Activated effector memory CD4-positive, alpha-beta T cell treated with Interleukin-2 at 50 U/mL for 16 hours (primary cell): ENCODE results near the gene WDSUB1.

Source experiments
- DNase-seq: peaks from one replicate; pipeline ENCODE4 v3.0.0-alpha.2; 2020

WDSUB1 gene

DNA sequence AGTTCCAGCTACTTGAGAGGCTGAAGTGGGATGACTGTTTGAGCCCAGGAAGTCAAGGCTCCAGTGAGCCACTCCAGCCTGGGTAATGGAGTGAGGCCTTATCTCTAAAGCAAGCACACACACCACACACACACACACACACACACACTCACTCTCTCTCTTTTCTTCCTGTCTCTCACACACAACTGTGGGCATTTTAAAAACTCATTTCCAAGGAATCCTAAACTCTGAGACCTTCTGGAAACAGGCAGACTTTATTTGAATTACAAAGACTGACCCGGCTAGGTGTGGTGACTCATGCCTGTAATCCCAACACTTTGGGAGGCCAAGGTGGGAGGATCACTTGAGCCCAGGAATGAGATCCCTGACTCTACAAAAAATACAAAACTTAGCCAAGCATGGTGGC is 21.3 kb downstream of the WDSUB1 start:
- no peak for DNase-seq

- DNase-seq: no peak
Measured at GRCh38 chr2:159262904-159263303, 23.6 kb downstream of the WDSUB1 start.

GRCh38 chr2:159262226-159262625 is 24.3 kb downstream of the WDSUB1 start:
- DNase-seq: no peak

DNA sequence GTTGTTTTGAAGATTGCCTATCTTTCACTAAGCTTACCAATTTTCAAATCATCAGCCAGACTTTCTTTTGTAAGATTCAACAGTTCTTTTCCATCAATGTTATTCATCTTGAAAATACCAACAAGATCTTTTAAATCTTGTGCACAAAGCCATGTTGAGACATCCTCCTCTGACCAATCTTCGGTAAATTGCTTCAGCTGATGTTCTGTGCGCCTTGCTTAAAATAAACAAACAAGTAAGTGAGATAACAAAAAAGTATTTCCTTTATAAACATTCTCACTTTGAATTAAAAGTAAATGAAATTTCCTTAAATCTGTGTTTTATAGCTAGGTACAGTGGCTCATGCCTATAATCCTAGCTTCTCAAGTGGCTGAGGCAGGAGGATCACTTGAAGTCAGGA is 30.3 kb downstream of the WDSUB1 start:
- no peak for DNase-seq

GRCh38 chr2:159252905-159253304 is 33.6 kb downstream of the WDSUB1 start:
- DNase-seq: no peak

DNA sequence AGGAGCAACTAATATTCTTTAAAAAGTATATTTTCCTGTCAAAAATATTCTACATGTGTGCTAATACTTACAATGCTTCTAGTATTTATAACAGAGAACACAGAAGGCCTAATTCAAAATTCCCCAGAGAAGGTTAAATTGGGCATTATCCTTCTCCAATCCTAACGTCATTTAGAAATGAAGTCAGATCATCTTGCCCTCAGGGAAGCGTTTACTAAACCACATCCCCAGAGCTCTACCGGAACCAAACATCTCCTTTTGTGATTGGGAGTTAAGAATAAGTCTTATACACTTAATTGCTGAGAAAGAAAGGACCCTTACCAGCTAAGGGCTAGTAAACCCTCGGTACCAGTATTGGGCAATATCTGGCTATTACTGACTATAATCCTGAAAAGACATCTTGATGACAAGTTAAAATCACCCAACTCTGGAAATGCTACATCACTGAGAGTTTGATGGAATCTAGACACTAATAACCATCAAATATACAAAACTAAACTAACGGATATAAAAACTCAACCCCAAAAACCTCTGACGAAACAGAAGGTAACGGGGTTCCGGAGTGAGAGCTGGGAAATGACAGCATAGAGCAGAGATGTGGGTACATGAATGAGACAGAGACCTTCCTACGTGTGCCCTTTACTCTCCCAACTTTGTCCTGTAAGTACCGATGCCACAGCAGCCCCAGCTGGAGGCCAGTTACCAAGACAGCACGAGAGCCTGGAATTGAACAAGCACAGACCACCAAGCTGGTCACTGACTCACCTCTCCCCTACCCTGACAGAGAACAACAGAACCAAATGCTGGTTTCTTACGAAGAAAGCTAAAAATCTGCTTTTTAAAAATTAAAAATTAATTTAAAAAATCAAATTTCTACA is 35.0 kb downstream of the WDSUB1 start:
- no peak for DNase-seq

- no peak for DNase-seq
Measured at GRCh38 chr2:159249990-159250715, 36.4 kb downstream of the WDSUB1 start.

- no peak for DNase-seq
Measured at GRCh38 chr2:159246325-159246988, 40.0 kb downstream of the WDSUB1 start.

DNA sequence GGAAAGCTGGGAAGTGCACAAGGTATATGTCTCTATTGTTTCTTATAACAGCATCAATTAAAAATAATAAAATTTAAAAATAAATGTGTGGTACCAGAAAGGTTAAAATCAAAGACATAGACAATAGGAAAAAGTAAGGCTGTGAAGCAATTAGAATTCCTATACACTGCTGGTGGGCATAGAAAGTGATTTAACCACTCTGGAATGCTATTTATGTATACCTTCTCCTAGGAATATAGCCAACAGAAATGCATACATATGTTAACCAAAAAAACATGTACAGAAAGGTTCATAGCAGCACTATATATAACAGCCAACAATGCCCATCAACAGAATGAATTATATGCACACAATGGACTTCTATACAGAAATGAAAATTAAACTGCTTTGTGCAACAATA is 43.0 kb downstream of the WDSUB1 start:
- no peak for DNase-seq

DNA sequence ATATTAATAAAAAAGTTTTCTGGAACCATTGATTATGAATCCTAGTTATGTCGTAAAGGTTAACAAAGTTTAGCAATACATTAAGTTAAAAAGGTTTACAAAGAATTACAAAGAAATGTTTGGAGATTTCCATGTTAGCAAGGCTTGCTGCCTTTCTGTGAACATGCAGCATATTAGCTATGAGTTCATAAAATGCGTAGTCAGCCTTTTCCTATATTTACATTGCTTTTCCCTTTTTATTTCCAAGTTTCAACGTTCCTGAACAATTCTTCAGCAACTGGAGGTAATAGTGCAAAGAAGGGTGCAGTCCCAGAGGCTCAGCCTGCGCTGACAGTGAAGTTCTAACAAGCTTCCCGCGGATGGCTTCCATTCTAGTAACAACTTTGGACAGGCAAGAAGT is 51.6 kb downstream of the WDSUB1 start:
- DNase-seq: no peak

- no peak for DNase-seq
Measured at GRCh38 chr2:159232456-159233170, 53.9 kb downstream of the WDSUB1 start.

DNA sequence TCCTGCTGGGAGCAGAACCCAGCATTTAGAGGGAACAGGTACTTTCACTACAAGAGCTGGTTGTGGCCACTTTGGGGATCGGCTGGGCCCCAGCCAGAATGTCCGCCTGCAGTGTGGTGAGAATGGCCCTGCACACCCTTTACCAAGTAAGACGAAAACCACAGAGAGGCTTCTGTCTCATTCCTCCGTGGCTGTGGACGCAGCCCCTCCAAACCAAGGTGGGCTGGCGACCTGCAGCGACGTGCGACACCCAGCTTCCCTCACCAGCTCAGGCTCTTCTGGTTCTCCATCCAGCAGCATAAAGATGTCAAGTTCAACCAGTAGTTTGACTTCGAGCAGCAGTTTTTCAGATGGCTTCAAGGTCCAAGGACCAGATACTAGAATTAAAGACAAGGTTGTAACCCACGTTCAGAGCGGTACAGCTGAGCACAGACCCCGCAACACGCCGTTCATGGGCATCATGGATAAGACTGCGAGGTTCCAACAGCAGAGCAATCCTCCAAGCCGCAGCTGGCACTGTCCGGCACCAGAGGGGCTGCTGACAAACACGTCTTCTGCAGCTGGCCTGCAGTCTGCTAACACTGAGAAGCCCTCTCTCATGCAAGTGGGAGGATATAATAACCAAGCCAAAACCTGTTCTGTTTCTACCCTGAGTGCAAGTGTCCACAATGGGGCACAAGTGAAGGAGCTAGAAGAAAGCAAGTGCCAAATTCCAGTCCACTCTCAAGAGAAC is 56.2 kb downstream of the WDSUB1 start:
- DNase-seq: no peak

DNA sequence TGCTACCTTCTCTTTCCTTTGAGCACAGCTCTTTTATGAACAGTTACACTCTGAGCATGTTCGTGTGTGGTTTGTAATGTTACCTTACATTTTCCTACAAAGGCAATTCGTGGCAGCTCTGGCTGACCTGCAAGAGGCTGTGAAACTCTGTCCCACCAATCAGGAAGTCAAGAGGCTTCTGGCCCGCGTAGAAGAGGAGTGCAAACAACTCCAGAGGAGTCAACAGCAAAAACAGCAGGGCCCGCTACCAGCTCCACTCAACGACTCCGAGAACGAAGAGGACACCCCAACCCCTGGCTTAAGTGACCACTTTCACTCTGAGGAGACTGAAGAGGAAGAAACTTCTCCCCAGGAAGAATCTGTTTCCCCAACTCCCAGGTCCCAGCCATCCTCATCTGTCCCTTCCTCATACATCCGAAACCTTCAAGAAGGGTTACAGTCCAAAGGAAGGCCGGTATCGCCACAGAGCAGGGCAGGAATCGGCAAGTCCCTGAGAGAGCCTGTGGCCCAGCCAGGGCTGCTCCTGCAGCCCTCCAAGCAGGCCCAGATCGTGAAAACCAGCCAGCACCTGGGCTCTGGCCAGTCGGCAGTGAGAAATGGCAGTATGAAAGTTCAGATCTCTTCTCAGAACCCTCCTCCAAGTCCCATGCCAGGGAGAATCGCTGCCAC is 56.9 kb downstream of the WDSUB1 start:
- no peak for DNase-seq

GRCh38 chr2:159228081-159228581 is 58.4 kb downstream of the WDSUB1 start:
- no peak for DNase-seq

DNA sequence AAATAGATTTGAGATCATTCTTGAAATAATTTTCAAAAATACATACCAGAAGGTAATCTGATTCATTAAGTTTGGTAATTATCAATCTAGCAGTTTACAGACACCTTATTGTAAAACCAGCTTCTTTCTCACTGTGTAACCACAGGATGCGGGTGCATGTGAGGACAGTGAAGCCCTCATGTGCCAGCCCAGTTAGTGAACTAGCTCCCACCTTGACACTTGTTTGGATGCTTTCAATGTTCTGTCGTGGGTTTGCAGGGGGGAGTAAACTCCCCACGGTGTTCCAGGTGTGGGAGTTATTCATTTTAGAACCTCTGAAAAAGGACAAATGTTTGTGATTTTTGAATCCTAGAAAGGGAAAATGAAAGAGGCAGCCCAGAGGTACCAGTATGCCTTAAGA is 59.0 kb downstream of the WDSUB1 start:
- no peak for DNase-seq

GRCh38 chr2:159226608-159227385 is 59.7 kb downstream of the WDSUB1 start:
- no peak for DNase-seq

- no peak for DNase-seq
Measured at GRCh38 chr2:159226059-159226461, 60.4 kb downstream of the WDSUB1 start.

DNA sequence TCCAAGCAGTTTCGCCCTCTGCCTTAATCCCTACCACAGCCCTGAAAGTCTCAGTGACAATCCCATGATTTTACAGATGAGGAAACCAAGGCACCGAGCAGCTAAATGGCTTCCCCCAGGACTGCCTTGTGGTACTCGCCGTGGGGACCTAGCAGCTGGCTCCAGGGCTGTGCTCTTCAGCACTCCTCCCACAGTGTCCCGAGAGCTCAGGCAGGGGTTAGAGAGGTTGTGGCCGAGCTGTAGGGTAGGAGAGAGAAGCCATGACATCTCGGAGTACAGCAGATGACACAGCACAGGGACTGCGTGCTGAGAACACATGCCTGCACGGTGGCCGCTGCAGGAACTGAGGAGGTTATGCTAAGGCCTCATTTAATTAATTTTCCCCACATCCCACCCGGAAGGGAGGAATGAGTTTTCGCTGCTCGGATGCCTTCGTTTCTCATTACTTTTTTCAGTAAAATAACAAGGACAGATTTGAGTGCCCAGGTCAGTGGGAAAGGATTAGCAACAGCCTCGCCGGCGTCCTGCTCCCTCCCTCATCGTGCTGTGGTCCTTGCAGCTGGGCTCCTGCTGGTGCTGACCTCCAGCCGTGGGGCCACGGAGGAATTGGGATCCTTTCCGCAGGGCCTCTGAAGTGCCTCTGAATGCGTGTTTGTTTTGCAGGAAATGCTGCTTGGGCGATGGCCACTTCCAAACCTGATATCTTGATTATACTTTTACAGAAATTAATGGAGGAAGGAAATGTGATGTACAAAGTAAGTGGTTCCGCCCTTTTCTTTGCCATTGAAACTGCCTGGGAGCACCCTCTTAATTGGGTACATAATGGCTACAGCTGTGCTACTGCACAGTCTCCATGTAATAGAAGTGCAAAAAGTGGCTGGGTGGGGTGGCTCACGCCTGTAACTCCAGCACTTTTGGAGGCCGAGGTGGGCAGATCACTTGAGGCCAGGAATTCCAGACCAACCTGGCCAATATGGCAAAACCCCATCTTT is 61.2 kb downstream of the WDSUB1 start:
- DNase-seq: no peak

DNA sequence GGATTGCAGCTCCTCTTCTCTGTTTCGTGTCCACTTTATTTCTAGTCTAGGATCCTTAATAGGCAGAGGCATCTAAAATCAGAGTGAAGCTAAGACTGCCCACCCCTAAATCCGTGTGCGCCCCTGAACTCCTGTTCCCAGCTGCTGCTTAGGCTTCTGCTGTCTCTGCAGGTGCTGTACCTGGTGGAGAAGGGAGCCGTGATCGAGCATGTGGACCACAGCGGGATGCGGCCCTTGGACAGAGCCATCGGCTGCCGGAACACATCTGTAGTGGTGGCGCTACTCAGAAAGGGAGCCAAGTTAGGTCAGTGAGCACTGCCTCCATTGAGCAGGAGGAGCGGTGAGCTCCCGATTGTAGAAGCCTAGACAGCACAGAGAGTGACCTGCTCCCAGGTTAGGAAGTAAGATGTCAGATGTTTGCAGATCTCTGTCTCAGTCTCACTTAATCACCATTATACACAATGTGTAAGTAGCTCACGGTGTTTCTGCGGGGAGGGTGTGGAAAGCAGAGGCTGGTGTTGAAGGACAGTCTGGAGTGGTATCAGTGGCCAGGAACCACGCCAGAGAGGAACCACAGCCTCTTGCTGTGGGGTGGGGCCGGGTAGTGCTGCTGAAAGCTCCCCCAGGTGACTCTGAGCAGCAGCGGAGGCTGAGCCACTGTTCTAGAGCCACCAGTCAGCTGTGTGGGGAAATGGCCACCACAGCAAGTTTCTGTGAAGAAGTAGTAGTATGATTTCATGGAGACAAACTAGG is 62.3 kb downstream of the WDSUB1 start:
- no peak for DNase-seq
